WTC11 (cell line): ENCODE data around the gene AGAP3. TPM values are rescaled to one million over a fixed set of nuclear protein-coding genes. Genes with fewer than 3 reads are reported as not detected.

Experiments used
- ATAC-seq: fragments of 200-7000 bp; cut with Tn5 transposase; 2 replicates; pipeline ENCODE4 v1.10.0; 2021; ENCODE audit warnings: mild to moderate bottlenecking, moderate library complexity
- CTCF ChIA-PET: fragments of 300-600 bp; sonication (Branson Sonifier 250); formaldehyde crosslinking; loops from one replicate; lab custom pipeline; 2021; ENCODE audit warnings: antibody characterized with exemption; lab: Charles Lee
- POLR2A ChIA-PET: fragments of 350-600 bp; sonication (Branson Sonifier 250); formaldehyde crosslinking; loops from one replicate; lab custom pipeline; 2021; ENCODE audit warnings: antibody characterized with exemption; lab: Charles Lee
- DNase-seq: peaks from one replicate; pipeline ENCODE4 v3.0.0; 2021; ENCODE audit warnings: low spot score
- H3K27ac Mint-ChIP-seq: 2 replicates; pipeline ENCODE4 v1.8.0; 2021; ENCODE audit warnings: mixed read lengths
- H3K27me3 Mint-ChIP-seq: 2 replicates; pipeline ENCODE4 v1.8.0; 2021; ENCODE audit warnings: low read depth, mild to moderate bottlenecking, moderate library complexity, mixed read lengths
- H3K36me3 Mint-ChIP-seq: 2 replicates; pipeline ENCODE4 v1.8.0; 2021; ENCODE audit warnings: mixed read lengths
- H3K4me1 Mint-ChIP-seq: 2 replicates; pipeline ENCODE4 v1.8.0; 2022; ENCODE audit warnings: mixed read lengths
- H3K4me3 Mint-ChIP-seq: 2 replicates; pipeline ENCODE4 v1.8.0; 2021; ENCODE audit warnings: mild to moderate bottlenecking, moderate library complexity, mixed read lengths
- H3K9me3 Mint-ChIP-seq: 2 replicates; pipeline ENCODE4 v1.8.0; 2021; ENCODE audit warnings: mixed read lengths
- CREB1 ChIP-seq: sonication (generic); formaldehyde crosslinking; IDR thresholded peaks from 2 replicates; pipeline ENCODE4 v1.8.0; 2023; ENCODE audit warnings: mild to moderate bottlenecking, missing genetic modification reagents
- NFE2L1 ChIP-seq: sonication (generic); formaldehyde crosslinking; IDR thresholded peaks from 2 replicates; pipeline ENCODE4 v1.8.1; 2023; ENCODE audit warnings: missing genetic modification reagents
- NR3C1 ChIP-seq: sonication (generic); formaldehyde crosslinking; conservative IDR thresholded peaks from 2 replicates; pipeline ENCODE4 v1.8.1; 2023; ENCODE audit warnings: low read depth, mild to moderate bottlenecking, missing genetic modification reagents
- RELA ChIP-seq: sonication (generic); formaldehyde crosslinking; IDR thresholded peaks from 2 replicates; pipeline ENCODE4 v1.8.1; 2022; ENCODE audit warnings: missing genetic modification reagents, mild to moderate bottlenecking, borderline replicate concordance
- SOX15 ChIP-seq: fragments of 250-450 bp; sonication (Bioruptor Pico); IDR thresholded peaks from 2 replicates; pipeline ENCODE4 v1.9.0; 2021; ENCODE audit warnings: mild to moderate bottlenecking
- ZNF263 ChIP-seq: sonication (generic); formaldehyde crosslinking; IDR thresholded peaks from 2 replicates; pipeline ENCODE4 v1.8.1; 2022; ENCODE audit warnings: low read depth, mild to moderate bottlenecking, moderate library complexity, missing genetic modification reagents
- total RNA-seq: library from RNA; stranded (reverse); gene quantifications from 3 replicates; pipeline ENCODE4 v1.2.3, GENCODE V29; 2021
- TF ChIP-seq, protein P1 (sequence below): sonication (generic); formaldehyde crosslinking; conservative IDR thresholded peaks from 2 replicates; pipeline ENCODE4 v1.8.1; 2022; ENCODE audit warnings: mild to moderate bottlenecking, missing genetic modification reagents
- TF ChIP-seq, protein P2 (sequence below): fragments of 250-450 bp; sonication (Bioruptor Pico); IDR thresholded peaks from 2 replicates; pipeline ENCODE4 v2.1.2; 2022; ENCODE audit warnings: mild to moderate bottlenecking, moderate library complexity
- TF ChIP-seq, protein P3 (sequence below): sonication (generic); formaldehyde crosslinking; IDR thresholded peaks from 2 replicates; pipeline ENCODE4 v1.8.0; 2022; ENCODE audit warnings: mild to moderate bottlenecking, missing genetic modification reagents
- TF ChIP-seq, protein P4 (sequence below): sonication (generic); formaldehyde crosslinking; IDR thresholded peaks from 2 replicates; pipeline ENCODE4 v1.8.1; 2022; ENCODE audit warnings: mild to moderate bottlenecking, missing genetic modification reagents, moderate library complexity, borderline replicate concordance
- TF ChIP-seq, protein P5 (sequence below): sonication (generic); formaldehyde crosslinking; IDR thresholded peaks from 2 replicates; pipeline ENCODE4 v1.8.0; 2023; ENCODE audit warnings: missing genetic modification reagents, mild to moderate bottlenecking, borderline replicate concordance
- TF ChIP-seq, protein P6 (sequence below): sonication (generic); formaldehyde crosslinking; conservative IDR thresholded peaks from 2 replicates; pipeline ENCODE4 v1.8.1; 2023; ENCODE audit warnings: mild to moderate bottlenecking, low read depth, missing genetic modification reagents, moderate library complexity

Gene AGAP3
- total RNA-seq, 1 experiment from 2014 or later = 163 TPM

DNA sequence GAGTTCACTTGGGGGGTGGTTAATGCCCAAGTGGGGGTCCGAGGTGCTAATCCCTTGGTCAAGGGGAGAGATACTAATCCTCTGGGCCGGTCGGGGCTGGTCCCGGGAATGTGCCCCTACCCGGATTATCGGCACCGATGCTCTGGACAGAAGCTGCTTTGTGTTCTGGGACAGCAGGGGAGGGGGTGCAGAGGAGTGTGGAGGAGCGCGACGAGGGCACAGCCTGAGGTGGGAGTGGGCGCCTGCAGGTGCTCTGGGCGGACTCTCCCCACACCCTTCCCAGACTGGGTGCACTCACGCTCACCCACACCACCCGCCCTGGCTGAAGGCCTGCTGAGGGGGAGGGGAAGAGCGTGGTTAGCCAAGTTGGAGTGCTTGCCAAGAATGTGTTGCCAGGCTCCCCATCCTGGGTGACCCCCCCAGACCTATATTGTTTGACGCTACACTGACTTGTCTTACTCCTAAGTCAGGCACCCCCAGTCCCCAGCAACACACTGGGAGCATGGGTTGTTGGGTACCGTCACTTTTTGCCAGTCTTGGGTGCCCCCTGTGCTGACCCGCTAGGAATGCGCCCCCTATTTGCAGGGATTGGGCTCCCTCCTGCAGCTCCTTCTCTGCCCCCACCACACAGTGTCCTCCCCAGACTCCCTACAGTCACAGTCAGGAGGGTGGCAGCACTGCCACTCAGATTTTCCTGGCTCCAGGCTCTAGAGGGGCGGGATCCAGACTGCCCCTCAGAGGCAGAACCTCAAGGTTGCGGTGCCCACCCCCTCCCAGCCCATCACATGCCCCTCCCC is 25.7 kb upstream of the AGAP3 start:
- H3K36me3 Mint-ChIP-seq = peaks cover 5% of the 10 kb centered on the region
- no peak for DNase-seq
- peaks cover 43% of the 10 kb centered on the region for H3K4me1 Mint-ChIP-seq
- peaks cover 7% of the 10 kb centered on the region for H3K27me3 Mint-ChIP-seq
- H3K9me3 Mint-ChIP-seq = no peaks in the 10 kb centered on the region
- ChIA-PET POLR2A (no interaction called here), CTCF (interaction anchor here (0.5 to 3.5 kb wide), 10 partner anchors 10 to 190 kb away, joined by 3 to 12 read pairs (median 3); partner anchors contain the start of gene FASTK)
- ATAC-seq = no peak
- peak overlapping the region; percentile 83 for H3K4me3 Mint-ChIP-seq
- TF ChIP-seq, protein P1, sequence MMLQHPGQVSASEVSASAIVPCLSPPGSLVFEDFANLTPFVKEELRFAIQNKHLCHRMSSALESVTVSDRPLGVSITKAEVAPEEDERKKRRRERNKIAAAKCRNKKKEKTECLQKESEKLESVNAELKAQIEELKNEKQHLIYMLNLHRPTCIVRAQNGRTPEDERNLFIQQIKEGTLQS = no peak
- TF ChIP-seq NR3C1 (CRISPR knock-in tag) (no peak), CREB1 (CRISPR knock-in tag) (no peak), SOX15 (CRISPR knock-in tag) (no peak), NFE2L1 (CRISPR knock-in tag) (no peak), RELA (CRISPR knock-in tag) (no peak), ZNF263 (no peak)
- TF ChIP-seq, protein P2, sequence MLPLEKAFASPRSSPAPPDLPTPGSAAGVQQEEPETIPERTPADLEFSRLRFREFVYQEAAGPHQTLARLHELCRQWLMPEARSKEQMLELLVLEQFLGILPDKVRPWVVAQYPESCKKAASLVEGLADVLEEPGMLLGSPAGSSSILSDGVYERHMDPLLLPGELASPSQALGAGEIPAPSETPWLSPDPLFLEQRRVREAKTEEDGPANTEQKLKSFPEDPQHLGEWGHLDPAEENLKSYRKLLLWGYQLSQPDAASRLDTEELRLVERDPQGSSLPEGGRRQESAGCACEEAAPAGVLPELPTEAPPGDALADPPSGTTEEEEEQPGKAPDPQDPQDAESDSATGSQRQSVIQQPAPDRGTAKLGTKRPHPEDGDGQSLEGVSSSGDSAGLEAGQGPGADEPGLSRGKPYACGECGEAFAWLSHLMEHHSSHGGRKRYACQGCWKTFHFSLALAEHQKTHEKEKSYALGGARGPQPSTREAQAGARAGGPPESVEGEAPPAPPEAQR (CRISPR knock-in tag) = no peak
- TF ChIP-seq, protein P3, sequence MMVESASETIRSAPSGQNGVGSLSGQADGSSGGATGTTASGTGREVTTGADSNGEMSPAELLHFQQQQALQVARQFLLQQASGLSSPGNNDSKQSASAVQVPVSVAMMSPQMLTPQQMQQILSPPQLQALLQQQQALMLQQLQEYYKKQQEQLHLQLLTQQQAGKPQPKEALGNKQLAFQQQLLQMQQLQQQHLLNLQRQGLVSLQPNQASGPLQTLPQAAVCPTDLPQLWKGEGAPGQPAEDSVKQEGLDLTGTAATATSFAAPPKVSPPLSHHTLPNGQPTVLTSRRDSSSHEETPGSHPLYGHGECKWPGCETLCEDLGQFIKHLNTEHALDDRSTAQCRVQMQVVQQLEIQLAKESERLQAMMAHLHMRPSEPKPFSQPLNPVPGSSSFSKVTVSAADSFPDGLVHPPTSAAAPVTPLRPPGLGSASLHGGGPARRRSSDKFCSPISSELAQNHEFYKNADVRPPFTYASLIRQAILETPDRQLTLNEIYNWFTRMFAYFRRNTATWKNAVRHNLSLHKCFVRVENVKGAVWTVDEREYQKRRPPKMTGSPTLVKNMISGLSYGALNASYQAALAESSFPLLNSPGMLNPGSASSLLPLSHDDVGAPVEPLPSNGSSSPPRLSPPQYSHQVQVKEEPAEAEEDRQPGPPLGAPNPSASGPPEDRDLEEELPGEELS (CRISPR knock-in tag) = no peak
- TF ChIP-seq, protein P4, sequence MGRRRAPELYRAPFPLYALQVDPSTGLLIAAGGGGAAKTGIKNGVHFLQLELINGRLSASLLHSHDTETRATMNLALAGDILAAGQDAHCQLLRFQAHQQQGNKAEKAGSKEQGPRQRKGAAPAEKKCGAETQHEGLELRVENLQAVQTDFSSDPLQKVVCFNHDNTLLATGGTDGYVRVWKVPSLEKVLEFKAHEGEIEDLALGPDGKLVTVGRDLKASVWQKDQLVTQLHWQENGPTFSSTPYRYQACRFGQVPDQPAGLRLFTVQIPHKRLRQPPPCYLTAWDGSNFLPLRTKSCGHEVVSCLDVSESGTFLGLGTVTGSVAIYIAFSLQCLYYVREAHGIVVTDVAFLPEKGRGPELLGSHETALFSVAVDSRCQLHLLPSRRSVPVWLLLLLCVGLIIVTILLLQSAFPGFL (CRISPR knock-in tag) = no peak
- TF ChIP-seq, protein P5, sequence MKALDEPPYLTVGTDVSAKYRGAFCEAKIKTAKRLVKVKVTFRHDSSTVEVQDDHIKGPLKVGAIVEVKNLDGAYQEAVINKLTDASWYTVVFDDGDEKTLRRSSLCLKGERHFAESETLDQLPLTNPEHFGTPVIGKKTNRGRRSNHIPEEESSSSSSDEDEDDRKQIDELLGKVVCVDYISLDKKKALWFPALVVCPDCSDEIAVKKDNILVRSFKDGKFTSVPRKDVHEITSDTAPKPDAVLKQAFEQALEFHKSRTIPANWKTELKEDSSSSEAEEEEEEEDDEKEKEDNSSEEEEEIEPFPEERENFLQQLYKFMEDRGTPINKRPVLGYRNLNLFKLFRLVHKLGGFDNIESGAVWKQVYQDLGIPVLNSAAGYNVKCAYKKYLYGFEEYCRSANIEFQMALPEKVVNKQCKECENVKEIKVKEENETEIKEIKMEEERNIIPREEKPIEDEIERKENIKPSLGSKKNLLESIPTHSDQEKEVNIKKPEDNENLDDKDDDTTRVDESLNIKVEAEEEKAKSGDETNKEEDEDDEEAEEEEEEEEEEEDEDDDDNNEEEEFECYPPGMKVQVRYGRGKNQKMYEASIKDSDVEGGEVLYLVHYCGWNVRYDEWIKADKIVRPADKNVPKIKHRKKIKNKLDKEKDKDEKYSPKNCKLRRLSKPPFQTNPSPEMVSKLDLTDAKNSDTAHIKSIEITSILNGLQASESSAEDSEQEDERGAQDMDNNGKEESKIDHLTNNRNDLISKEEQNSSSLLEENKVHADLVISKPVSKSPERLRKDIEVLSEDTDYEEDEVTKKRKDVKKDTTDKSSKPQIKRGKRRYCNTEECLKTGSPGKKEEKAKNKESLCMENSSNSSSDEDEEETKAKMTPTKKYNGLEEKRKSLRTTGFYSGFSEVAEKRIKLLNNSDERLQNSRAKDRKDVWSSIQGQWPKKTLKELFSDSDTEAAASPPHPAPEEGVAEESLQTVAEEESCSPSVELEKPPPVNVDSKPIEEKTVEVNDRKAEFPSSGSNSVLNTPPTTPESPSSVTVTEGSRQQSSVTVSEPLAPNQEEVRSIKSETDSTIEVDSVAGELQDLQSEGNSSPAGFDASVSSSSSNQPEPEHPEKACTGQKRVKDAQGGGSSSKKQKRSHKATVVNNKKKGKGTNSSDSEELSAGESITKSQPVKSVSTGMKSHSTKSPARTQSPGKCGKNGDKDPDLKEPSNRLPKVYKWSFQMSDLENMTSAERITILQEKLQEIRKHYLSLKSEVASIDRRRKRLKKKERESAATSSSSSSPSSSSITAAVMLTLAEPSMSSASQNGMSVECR (CRISPR knock-in tag) = no peak
- TF ChIP-seq, protein P6, sequence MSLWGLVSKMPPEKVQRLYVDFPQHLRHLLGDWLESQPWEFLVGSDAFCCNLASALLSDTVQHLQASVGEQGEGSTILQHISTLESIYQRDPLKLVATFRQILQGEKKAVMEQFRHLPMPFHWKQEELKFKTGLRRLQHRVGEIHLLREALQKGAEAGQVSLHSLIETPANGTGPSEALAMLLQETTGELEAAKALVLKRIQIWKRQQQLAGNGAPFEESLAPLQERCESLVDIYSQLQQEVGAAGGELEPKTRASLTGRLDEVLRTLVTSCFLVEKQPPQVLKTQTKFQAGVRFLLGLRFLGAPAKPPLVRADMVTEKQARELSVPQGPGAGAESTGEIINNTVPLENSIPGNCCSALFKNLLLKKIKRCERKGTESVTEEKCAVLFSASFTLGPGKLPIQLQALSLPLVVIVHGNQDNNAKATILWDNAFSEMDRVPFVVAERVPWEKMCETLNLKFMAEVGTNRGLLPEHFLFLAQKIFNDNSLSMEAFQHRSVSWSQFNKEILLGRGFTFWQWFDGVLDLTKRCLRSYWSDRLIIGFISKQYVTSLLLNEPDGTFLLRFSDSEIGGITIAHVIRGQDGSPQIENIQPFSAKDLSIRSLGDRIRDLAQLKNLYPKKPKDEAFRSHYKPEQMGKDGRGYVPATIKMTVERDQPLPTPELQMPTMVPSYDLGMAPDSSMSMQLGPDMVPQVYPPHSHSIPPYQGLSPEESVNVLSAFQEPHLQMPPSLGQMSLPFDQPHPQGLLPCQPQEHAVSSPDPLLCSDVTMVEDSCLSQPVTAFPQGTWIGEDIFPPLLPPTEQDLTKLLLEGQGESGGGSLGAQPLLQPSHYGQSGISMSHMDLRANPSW (CRISPR knock-in tag) = no peak
- no peak overlapping the region for H3K27ac Mint-ChIP-seq
